Karpas-422 (cell line): ENCODE measurements around the gene ANP32A. TPM values are rescaled to one million over a fixed set of nuclear protein-coding genes. Genes with fewer than 3 reads are reported as not detected.

Experiments
- DNase-seq: peaks from one replicate; pipeline ENCODE4 v3.0.0-alpha.2; 2015
- H2AFZ ChIP-seq: fragments of 200-600 bp; sonication (generic); 2 replicates; pipeline ENCODE4 v1.6.1; 2014; ENCODE audit warnings: antibody characterized with exemption, low read length, mixed read lengths
- H3K27ac ChIP-seq: fragments of 200-600 bp; sonication (generic); 2 replicates; pipeline ENCODE4 v1.5.1; 2014; ENCODE audit warnings: mild to moderate bottlenecking, low read length, moderate library complexity
- H3K27me3 ChIP-seq: fragments of 200-600 bp; sonication (generic); 2 replicates; pipeline ENCODE4 v1.6.1; 2014; ENCODE audit warnings: low read length, mixed read lengths
- H3K36me3 ChIP-seq: fragments of 200-600 bp; sonication (generic); 2 replicates; pipeline ENCODE4 v1.6.1; 2014; ENCODE audit warnings: low read length, mixed read lengths; ENCODE audit not compliant: insufficient read depth
- H3K4me1 ChIP-seq: fragments of 200-600 bp; sonication (generic); 2 replicates; pipeline ENCODE4 v1.6.1; 2014; ENCODE audit warnings: mild to moderate bottlenecking, low read length, mixed read lengths
- H3K4me2 ChIP-seq: fragments of 200-600 bp; sonication (generic); 2 replicates; pipeline ENCODE4 v1.6.1; 2014; ENCODE audit warnings: low read length, low read depth, mild to moderate bottlenecking; ENCODE audit not compliant: poor library complexity, severe bottlenecking
- H3K4me3 ChIP-seq: fragments of 200-600 bp; sonication (generic); 2 replicates; pipeline ENCODE4 v1.5.1; 2014; ENCODE audit warnings: mild to moderate bottlenecking, antibody characterized with exemption, low read length, mixed read lengths
- H3K79me2 ChIP-seq: fragments of 200-600 bp; sonication (generic); 2 replicates; pipeline ENCODE4 v1.6.1; 2014; ENCODE audit warnings: mild to moderate bottlenecking, low read length, mixed read lengths
- H3K9ac ChIP-seq: fragments of 200-600 bp; sonication (generic); 2 replicates; pipeline ENCODE4 v1.6.0; 2014; ENCODE audit warnings: low read length
- H3K9me2 ChIP-seq: fragments of 200-600 bp; sonication (generic), shearing (Covaris generic); replicated peaks from 2 replicates; pipeline ENCODE4 v1.6.0; 2014; ENCODE audit warnings: mild to moderate bottlenecking, low read length, moderate library complexity; ENCODE audit not compliant: insufficient read depth
- H3K9me3 ChIP-seq: fragments of 300-700, 200-600 bp; sonication (generic); 2 replicates; pipeline ENCODE4 v1.6.1; 2014; ENCODE audit warnings: low read length, mixed read lengths
- H4K20me1 ChIP-seq: fragments of 200-600 bp; sonication (generic); 2 replicates; pipeline ENCODE4 v1.6.1; 2014; ENCODE audit warnings: mild to moderate bottlenecking, antibody characterized with exemption, low read length, low read depth; ENCODE audit not compliant: insufficient read depth
- total RNA-seq: library from RNA; depleted of rRNA; stranded (reverse); fragments of >200 nt; shearing (Covaris generic); gene quantifications from 2 replicates; pipeline ENCODE4 v1.2.3, GENCODE V29; 2014; ENCODE audit warnings: low replicate concordance

The ANP32A gene
- total RNA-seq, 1 experiment from 2014 or later: 99.5 TPM

DNA sequence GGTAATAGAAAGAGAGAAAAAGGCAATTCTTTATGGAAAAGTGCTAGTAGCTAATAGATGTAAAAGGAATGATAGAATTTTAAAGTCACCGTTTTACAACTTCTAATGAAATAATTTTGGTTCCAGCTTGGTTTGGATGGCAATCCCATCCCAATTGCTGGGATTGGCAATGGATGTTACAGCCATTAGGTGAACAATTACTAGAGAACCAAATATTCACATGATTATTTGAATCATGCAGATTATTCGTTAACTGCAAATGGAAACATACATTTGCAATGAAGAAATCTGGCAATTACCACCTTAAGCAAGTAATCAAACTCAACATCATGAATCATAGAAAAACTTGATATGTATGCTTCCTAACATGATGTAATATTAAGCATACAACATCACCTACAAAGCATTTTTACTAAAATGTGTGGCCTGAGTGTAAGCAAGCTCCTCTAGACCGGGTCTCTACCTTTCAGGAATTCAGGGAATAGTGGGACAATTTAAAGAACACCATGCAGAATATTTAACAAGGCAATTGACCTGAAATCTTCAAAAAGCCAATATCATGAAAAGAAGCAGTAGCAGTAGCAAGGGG is 26.2 kb upstream of the ANP32A start:
- Histone ChIP-seq H3K36me3 (no peaks in the 10 kb centered on the region), H3K27ac (no peak overlapping the region), H3K4me3 (no peak overlapping the region), H3K9ac (no peak overlapping the region), H3K4me2 (no peak overlapping the region), H3K27me3 (no peaks in the 10 kb centered on the region), H4K20me1 (no peaks in the 10 kb centered on the region), H3K9me3 (no peaks in the 10 kb centered on the region), H3K79me2 (no peaks in the 10 kb centered on the region), H3K9me2 (no peaks in the 10 kb centered on the region), H3K4me1 (peaks cover 55% of the 10 kb centered on the region), H2AFZ (no peak overlapping the region)
- no peak for DNase-seq

DNA sequence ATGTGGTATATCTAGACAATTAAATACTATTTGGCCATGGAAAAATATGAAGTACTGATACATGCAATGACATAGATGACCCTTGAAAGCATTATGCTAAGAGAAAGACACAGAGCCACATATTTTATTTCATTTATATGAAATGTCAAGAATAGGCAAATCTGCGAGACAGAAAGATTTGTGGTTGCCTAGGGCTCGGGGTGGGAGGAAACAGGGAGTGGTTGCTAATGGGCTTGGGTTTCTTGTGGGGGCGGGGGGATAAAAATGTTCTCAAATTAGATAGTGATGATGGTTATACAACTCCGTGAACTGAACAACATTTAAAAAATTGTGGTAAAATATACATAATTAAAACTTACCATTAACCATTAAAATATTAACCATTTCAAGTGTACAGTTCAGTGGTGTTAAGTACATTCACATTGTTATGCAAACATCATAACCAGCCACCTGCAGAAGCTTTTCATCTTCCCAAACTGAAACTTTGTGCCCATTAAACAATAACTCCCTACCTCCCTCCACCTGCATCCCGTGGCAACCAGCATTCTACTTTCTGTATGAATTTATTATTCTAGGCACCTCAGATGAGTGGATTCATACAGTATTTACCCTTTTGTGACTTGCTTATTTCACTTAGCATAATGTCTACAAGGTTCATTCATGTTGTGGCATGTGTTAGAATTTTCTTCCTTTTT is 24.3 kb upstream of the ANP32A start:
- H3K27ac ChIP-seq: no peak overlapping the region
- peaks cover 36% of the 10 kb centered on the region for H3K4me1 ChIP-seq
- peak overlapping the region; percentile 57 for H3K4me2 ChIP-seq
- no peak overlapping the region for H3K4me3 ChIP-seq
- no peaks in the 10 kb centered on the region for H4K20me1 ChIP-seq
- no peaks in the 10 kb centered on the region for H3K79me2 ChIP-seq
- no peaks in the 10 kb centered on the region for H3K9me3 ChIP-seq
- H2AFZ ChIP-seq: no peak overlapping the region
- peak; percentile 59 for DNase-seq
- H3K9me2 ChIP-seq: no peaks in the 10 kb centered on the region
- H3K9ac ChIP-seq: no peak overlapping the region
- no peaks in the 10 kb centered on the region for H3K27me3 ChIP-seq
- H3K36me3 ChIP-seq: no peaks in the 10 kb centered on the region

DNA sequence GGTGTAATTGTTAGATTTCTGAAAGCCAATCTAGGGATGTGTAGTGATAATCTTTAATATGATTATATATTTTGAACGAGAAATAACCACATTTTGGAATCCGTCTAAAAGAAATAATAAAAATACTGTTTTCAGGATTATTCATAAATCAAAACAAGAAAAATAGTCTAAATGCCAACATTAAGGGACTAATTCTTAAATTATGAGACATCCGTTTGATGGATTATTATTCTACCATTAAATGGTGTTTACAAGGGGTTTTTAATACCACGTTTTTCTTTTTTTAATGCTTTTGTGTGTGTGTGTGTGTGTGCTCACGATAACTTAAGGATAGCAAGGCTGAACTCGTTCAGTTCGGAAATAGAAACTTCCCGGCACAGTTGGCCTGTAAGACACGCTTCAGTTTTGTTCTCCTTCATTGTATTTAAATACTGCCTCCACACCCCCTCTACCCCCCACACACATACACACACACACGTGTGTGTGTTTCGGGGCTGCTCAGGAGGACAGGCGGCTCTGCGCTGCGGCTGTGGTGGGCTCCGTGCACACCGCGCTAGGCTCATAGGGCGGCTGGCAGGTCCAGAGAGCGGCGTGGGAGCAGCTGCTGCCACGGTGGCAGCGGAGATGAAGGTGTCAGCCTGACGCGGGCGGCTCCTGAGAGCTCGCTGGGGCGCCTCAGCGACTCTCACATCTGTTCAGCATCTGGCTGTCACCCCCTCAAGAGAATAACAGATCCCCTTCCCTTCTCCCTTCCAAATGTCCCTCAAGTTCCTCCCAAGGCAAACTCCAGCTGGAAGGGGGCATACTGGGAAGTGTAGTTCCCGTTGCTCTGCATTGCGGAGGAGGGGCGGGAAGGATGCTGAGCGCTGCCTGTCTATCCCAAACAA is 23.0 kb upstream of the ANP32A start:
- peak overlapping the region; percentile 48; the same call in 1 of the 2 replicates for H2AFZ ChIP-seq
- H3K4me2 ChIP-seq: peak overlapping the region; percentile 57
- H4K20me1 ChIP-seq: no peaks in the 10 kb centered on the region
- no peaks in the 10 kb centered on the region for H3K27me3 ChIP-seq
- H3K36me3 ChIP-seq: no peaks in the 10 kb centered on the region
- H3K79me2 ChIP-seq: no peaks in the 10 kb centered on the region
- H3K4me3 ChIP-seq: peak overlapping the region; percentile 51
- DNase-seq: no peak
- no peak overlapping the region for H3K27ac ChIP-seq
- peak overlapping the region; percentile 33; the same call in 1 of the 2 replicates for H3K9ac ChIP-seq
- no peaks in the 10 kb centered on the region for H3K9me3 ChIP-seq
- no peaks in the 10 kb centered on the region for H3K9me2 ChIP-seq
- H3K4me1 ChIP-seq: peaks cover 25% of the 10 kb centered on the region

DNA sequence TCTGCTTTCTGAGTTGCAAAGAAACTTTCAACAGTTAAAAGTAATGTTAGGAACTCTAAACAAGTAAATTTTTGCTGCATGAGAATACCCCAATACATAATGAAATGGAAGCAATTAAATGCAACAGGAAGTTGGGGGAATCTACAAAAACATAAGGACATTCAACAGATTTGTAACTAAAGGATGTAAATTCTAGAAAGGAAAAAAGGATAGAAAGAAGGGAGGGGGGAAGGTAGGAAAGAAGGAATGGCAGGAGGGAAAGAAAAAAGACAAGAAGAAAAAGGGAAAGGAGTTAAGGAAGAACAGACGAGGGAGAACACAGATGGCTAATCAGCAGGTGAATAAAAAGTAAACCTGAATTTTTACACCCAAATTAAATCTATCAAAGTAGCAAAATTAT is 22.3 kb upstream of the ANP32A start:
- Histone ChIP-seq H3K4me3 (no peak overlapping the region), H3K9ac (no peak overlapping the region), H3K9me3 (no peaks in the 10 kb centered on the region), H3K27me3 (no peaks in the 10 kb centered on the region), H3K4me1 (peaks cover 25% of the 10 kb centered on the region), H4K20me1 (no peaks in the 10 kb centered on the region), H3K27ac (no peak overlapping the region), H3K36me3 (no peaks in the 10 kb centered on the region), H3K79me2 (no peaks in the 10 kb centered on the region), H3K9me2 (no peaks in the 10 kb centered on the region), H3K4me2 (peak overlapping the region; percentile 57), H2AFZ (no peak overlapping the region)
- no peak for DNase-seq

GRCh38 chr15:68834346-68834745 is 13.7 kb upstream of the ANP32A start:
- Histone ChIP-seq H3K9me2 (no peaks in the 10 kb centered on the region), H3K36me3 (no peaks in the 10 kb centered on the region), H3K27me3 (no peaks in the 10 kb centered on the region), H2AFZ (no peak overlapping the region), H3K9ac (0 out of 2 replicates have a peak overlapping the region, but pooled peaks have one; percentile 9), H3K4me3 (no peak overlapping the region), H4K20me1 (no peaks in the 10 kb centered on the region), H3K79me2 (no peaks in the 10 kb centered on the region), H3K4me1 (peaks cover 12% of the 10 kb centered on the region), H3K27ac (no peak overlapping the region), H3K9me3 (0 out of 2 replicates have a peak, but pooled peaks cover 4% of the 10 kb centered on the region), H3K4me2 (peak overlapping the region; percentile 20)
- no peak for DNase-seq

GRCh38 chr15:68833700-68834331 is 13.1 kb upstream of the ANP32A start:
- Histone ChIP-seq H2AFZ (no peak overlapping the region), H3K79me2 (no peaks in the 10 kb centered on the region), H3K4me2 (peak overlapping the region; percentile 20), H3K27me3 (no peaks in the 10 kb centered on the region), H3K27ac (no peak overlapping the region), H3K36me3 (no peaks in the 10 kb centered on the region), H3K4me3 (no peak overlapping the region), H3K9me2 (no peaks in the 10 kb centered on the region), H3K9me3 (0 out of 2 replicates have a peak, but pooled peaks cover 4% of the 10 kb centered on the region), H3K4me1 (peaks cover 12% of the 10 kb centered on the region), H4K20me1 (no peaks in the 10 kb centered on the region), H3K9ac (0 out of 2 replicates have a peak overlapping the region, but pooled peaks have one; percentile 9)
- DNase-seq: peak; percentile 69

GRCh38 chr15:68830141-68830785 is 9.6 kb upstream of the ANP32A start:
- Histone ChIP-seq H3K36me3 (no peaks in the 10 kb centered on the region), H3K79me2 (no peaks in the 10 kb centered on the region), H3K9me2 (no peaks in the 10 kb centered on the region), H3K4me3 (no peak overlapping the region), H3K4me2 (no peak overlapping the region), H3K27ac (no peak overlapping the region), H3K9me3 (no peaks in the 10 kb centered on the region), H3K27me3 (no peaks in the 10 kb centered on the region), H3K9ac (no peak overlapping the region), H3K4me1 (peaks cover 12% of the 10 kb centered on the region), H2AFZ (no peak overlapping the region), H4K20me1 (no peaks in the 10 kb centered on the region)
- DNase-seq: no peak
